Activated CD4-positive, alpha-beta T cell treated with anti-CD3 and anti-CD28 coated beads for 1 hour (primary cell): ENCODE results near the gene GNE.
"Not testable (repeated sequence)": the region's sequence is repeated elsewhere in the genome, so short reads cannot be mapped to it uniquely, and the experiment has no call there.

ENCODE experiments used
- DNase-seq: peaks from one replicate; pipeline ENCODE4 v3.0.0-alpha.2; 2020

GNE gene

GRCh38 chr9:36258208-36258995 lies at the start of gene GNE:
GNE (minus strand) TSS chr9:36258448; CDS start chr9:36249355, 9,093 bp downstream.
- DNase-seq: peak; percentile 96

- no peak for DNase-seq
These were observed 48.4 kb upstream of the GNE start for GRCh38 chr9:36306471-36307306.

GRCh38 chr9:36304366-36304765 lies 46.1 kb upstream of the GNE start:
- not testable (repeated sequence) for DNase-seq

GRCh38 chr9:36301227-36301626 lies 43.0 kb upstream of the GNE start:
- no peak for DNase-seq

GRCh38 chr9:36298566-36298965 lies 40.3 kb upstream of the GNE start:
- DNase-seq: no peak

- DNase-seq: no peak
These were observed 39.5 kb upstream of the GNE start for GRCh38 chr9:36297798-36298197.

GRCh38 chr9:36294996-36295395 lies 36.7 kb upstream of the GNE start:
- not testable (repeated sequence) for DNase-seq

- DNase-seq: no peak
These were observed 35.7 kb upstream of the GNE start for GRCh38 chr9:36293918-36294317.

GRCh38 chr9:36293171-36293570 lies 34.9 kb upstream of the GNE start:
- DNase-seq: no peak

GRCh38 chr9:36292641-36293040 lies 34.4 kb upstream of the GNE start:
- DNase-seq: no peak

- DNase-seq: no peak
These were observed 32.7 kb upstream of the GNE start for GRCh38 chr9:36290996-36291395.

GRCh38 chr9:36289836-36290435 lies 31.7 kb upstream of the GNE start:
- no peak for DNase-seq

GRCh38 chr9:36288070-36288469 lies 29.8 kb upstream of the GNE start:
- DNase-seq: no peak

- DNase-seq: no peak
These were observed 28.1 kb upstream of the GNE start for GRCh38 chr9:36286388-36286787.

- no peak for DNase-seq
These were observed 26.0 kb upstream of the GNE start for GRCh38 chr9:36284226-36284625.

GRCh38 chr9:36282275-36282674 lies 24.0 kb upstream of the GNE start:
- no peak for DNase-seq

- DNase-seq: no peak
These were observed 22.7 kb upstream of the GNE start for GRCh38 chr9:36280989-36281388.

- no peak for DNase-seq
These were observed 20.0 kb upstream of the GNE start for GRCh38 chr9:36278243-36278642.

GRCh38 chr9:36276781-36277181 lies 18.5 kb upstream of the GNE start:
- no peak for DNase-seq

GRCh38 chr9:36276254-36276653 lies 18.0 kb upstream of the GNE start:
- no peak for DNase-seq

- DNase-seq: no peak
These were observed 16.8 kb upstream of the GNE start for GRCh38 chr9:36275060-36275459.

- DNase-seq: not testable (repeated sequence)
These were observed 15.1 kb upstream of the GNE start for GRCh38 chr9:36273354-36273753.

- no peak for DNase-seq
These were observed 9.8 kb upstream of the GNE start for GRCh38 chr9:36268007-36268427.

- DNase-seq: no peak
These were observed 6.6 kb upstream of the GNE start for GRCh38 chr9:36264896-36265295.
